Smooth muscle cell (in vitro differentiated cells): ENCODE data around the gene HNF1A. TPM values are rescaled to one million over a fixed set of nuclear protein-coding genes. Genes with fewer than 3 reads are reported as not detected.
A peak's percentile ranks its signal among the peaks of the same experiment; 100 is the strongest.

Source experiments
- DNase-seq: peaks from one replicate; lab custom pipeline; 2025; ENCODE audit not compliant: unreplicated experiment; lab: John Stamatoyannopoulos, UW
- H2AFZ ChIP-seq: fragments of 200-600 bp; sonication (generic); 2 replicates; pipeline ENCODE4 v1.6.0; 2016; ENCODE audit warnings: antibody characterized with exemption, low read depth, mild to moderate bottlenecking
- H3F3A ChIP-seq: fragments of 200-600 bp; sonication (generic); 2 replicates; pipeline ENCODE4 v1.6.0; 2017; ENCODE audit warnings: antibody characterized with exemption, low read depth
- H3K27ac ChIP-seq: fragments of 200-600 bp; sonication (generic); 2 replicates; pipeline ENCODE4 v1.5.1; 2016; ENCODE audit warnings: low read depth, mild to moderate bottlenecking
- H3K27me3 ChIP-seq: fragments of 200-600 bp; sonication (generic); 2 replicates; pipeline ENCODE4 v1.6.1; 2016; ENCODE audit warnings: low read depth, mild to moderate bottlenecking
- H3K36me3 ChIP-seq: fragments of 200-600 bp; sonication (generic); 2 replicates; pipeline ENCODE4 v1.5.1; 2016; ENCODE audit warnings: low read depth
- H3K4me1 ChIP-seq: fragments of 200-600 bp; sonication (generic); 2 replicates; pipeline ENCODE4 v1.5.1; 2016; ENCODE audit warnings: low read depth
- H3K4me2 ChIP-seq: fragments of 200-600 bp; sonication (generic); 2 replicates; pipeline ENCODE4 v1.6.0; 2016; ENCODE audit warnings: mild to moderate bottlenecking
- H3K4me3 ChIP-seq: fragments of 200-600 bp; sonication (generic); 2 replicates; pipeline ENCODE4 v1.5.1; 2016; ENCODE audit warnings: mild to moderate bottlenecking
- H3K79me2 ChIP-seq: fragments of 200-600 bp; sonication (generic); 2 replicates; pipeline ENCODE4 v1.6.0; 2016; ENCODE audit warnings: low read depth, mild to moderate bottlenecking
- H3K9ac ChIP-seq: fragments of 200-600 bp; sonication (generic); 2 replicates; pipeline ENCODE4 v1.6.0; 2016; ENCODE audit warnings: low read depth
- H3K9me3 ChIP-seq: fragments of 200-600 bp; sonication (generic); replicated peaks from 2 replicates; pipeline ENCODE4 v1.5.1; 2016; ENCODE audit warnings: low read depth
- H4K20me1 ChIP-seq: fragments of 200-600 bp; sonication (generic); 2 replicates; pipeline ENCODE4 v1.6.0; 2016; ENCODE audit warnings: low read depth
- WGBS: methylation state at CpG from one replicate; pipeline ENCODE4 v1.1.7; 2016; ENCODE audit warnings: low lambda C conversion rate; 5-methylcytosine and 5-hydroxymethylcytosine counted together
- polyA plus RNA-seq: library from polyadenylated mRNA; unstranded; fragments of >200 nt; fragmentation: Nextera tagmentation; extraction: Ambion mirVana; gene quantifications from 2 replicates; pipeline ENCODE4 v1.2.1, GENCODE V29; 2016
- total RNA-seq: library from RNA; depleted of rRNA; stranded (reverse); fragments of >200 nt; gene quantifications from 2 replicates; pipeline ENCODE4 v1.2.3, GENCODE V29; 2014
- TF ChIP-seq, protein P1 (sequence below): fragments of 200-600 bp; sonication (generic); IDR thresholded peaks from 2 replicates; pipeline ENCODE4 v1.5.1; 2017; ENCODE audit warnings: borderline replicate concordance, mild to moderate bottlenecking, antibody characterized with exemption; ENCODE audit not compliant: insufficient read depth, poor library complexity, severe bottlenecking

Gene HNF1A
- total and polyA plus RNA-seq, 2 experiments from 2014 or later = 0.09 TPM; not detected in 1

DNA sequence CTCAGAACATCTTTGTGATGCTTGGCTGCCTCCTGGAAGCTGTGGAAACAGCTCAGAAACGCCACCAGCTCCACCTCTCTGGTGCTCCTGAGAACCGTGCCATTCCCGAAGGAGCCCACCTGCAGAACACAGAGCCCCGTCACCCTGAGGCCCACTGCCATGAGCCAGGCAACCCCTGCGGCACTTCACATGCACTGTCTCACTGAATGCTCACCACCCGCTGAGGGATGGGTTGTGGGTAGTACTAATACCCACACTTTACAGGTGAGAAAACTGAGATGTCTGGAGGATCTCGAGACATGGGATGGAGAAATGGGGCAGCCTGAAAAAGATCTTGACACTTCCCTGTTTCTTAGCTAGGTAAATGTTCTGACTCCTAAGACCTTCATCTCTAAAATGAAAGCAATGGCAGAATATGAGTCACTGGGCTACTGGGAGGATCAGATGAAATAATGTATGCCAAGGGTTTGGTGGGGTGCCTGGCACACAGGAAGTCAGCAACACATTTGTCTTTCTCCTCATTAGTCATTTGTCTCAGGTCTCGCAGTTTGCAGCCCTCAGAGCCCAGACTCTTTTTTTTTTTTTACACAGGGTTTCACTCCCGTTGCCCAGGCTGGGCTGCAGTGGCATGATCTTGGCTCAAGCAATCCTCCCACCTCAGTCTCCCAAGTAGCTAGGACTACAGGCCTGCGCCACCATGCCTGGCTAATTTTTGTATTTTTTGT is 55.4 kb downstream of the HNF1A start:
- Histone ChIP-seq H2AFZ (no peak overlapping the region), H3K4me2 (no peak overlapping the region)
- DNase-seq = no peak

DNA sequence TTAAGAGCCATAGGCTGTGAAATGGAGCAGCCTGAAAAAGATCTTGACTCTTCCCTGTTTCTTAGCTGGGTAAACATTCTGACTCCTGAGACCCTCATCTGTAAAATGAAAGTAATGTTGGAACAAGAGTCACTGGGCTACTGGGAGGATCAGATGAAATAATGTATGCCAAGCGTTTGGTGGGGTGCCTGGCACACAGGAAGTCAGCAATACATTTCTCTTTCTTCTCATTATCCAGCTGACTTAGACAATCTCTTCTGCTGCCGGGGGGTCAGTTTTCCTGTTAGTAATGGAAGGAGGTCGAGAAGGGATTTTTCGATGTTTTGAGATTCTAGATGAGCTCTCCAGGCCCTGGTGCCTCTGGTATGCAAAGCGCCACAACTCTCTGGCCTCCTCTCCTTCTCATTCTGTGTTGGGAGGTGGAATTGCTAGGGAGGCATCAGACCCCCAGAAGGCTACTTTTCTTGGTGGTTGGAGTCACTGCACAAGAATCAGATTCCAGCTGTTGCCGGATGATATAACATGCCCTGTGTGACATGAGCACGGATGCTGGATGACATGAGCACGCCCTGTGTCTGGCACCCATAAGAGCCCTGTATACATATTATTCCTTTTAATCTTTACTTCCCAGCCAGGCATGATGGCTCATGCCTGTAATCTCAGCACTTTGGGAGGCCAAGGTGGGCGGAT is 56.4 kb downstream of the HNF1A start:
- Histone ChIP-seq H3F3A (no peaks in the 10 kb centered on the region), H2AFZ (no peak overlapping the region), H3K9me3 (no peaks in the 10 kb centered on the region), H4K20me1 (no peaks in the 10 kb centered on the region), H3K4me1 (no peaks in the 10 kb centered on the region), H3K79me2 (no peaks in the 10 kb centered on the region), H3K27ac (no peak overlapping the region), H3K9ac (no peak overlapping the region), H3K4me3 (no peak overlapping the region), H3K36me3 (no peaks in the 10 kb centered on the region), H3K27me3 (no peaks in the 10 kb centered on the region), H3K4me2 (no peak overlapping the region)
- no peak for DNase-seq
- TF ChIP-seq, protein P1, sequence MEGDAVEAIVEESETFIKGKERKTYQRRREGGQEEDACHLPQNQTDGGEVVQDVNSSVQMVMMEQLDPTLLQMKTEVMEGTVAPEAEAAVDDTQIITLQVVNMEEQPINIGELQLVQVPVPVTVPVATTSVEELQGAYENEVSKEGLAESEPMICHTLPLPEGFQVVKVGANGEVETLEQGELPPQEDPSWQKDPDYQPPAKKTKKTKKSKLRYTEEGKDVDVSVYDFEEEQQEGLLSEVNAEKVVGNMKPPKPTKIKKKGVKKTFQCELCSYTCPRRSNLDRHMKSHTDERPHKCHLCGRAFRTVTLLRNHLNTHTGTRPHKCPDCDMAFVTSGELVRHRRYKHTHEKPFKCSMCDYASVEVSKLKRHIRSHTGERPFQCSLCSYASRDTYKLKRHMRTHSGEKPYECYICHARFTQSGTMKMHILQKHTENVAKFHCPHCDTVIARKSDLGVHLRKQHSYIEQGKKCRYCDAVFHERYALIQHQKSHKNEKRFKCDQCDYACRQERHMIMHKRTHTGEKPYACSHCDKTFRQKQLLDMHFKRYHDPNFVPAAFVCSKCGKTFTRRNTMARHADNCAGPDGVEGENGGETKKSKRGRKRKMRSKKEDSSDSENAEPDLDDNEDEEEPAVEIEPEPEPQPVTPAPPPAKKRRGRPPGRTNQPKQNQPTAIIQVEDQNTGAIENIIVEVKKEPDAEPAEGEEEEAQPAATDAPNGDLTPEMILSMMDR = no peak
- 88% methylated on average over 9 of the region's 9 CpGs for WGBS

More for the DNA sequence above, 55.4 kb downstream of the HNF1A start:
- H3K27ac ChIP-seq = no peak overlapping the region
- no peak overlapping the region for H3K9ac ChIP-seq
- 91% methylated on average over 10 of the region's 10 CpGs for WGBS
- H4K20me1 ChIP-seq = no peaks in the 10 kb centered on the region
- no peak overlapping the region for H3K4me3 ChIP-seq
- no peaks in the 10 kb centered on the region for H3K36me3 ChIP-seq
- TF ChIP-seq, protein P1 = no peak
- H3F3A ChIP-seq = no peaks in the 10 kb centered on the region
- no peaks in the 10 kb centered on the region for H3K79me2 ChIP-seq
- no peaks in the 10 kb centered on the region for H3K4me1 ChIP-seq
- no peaks in the 10 kb centered on the region for H3K9me3 ChIP-seq
- H3K27me3 ChIP-seq = no peaks in the 10 kb centered on the region

GRCh38 chr12:121036810-121037326 is 58.5 kb downstream of the HNF1A start:
- DNase-seq = no peak
- Histone ChIP-seq H3K4me3 (no peak overlapping the region), H3K4me2 (no peak overlapping the region), H3K36me3 (no peaks in the 10 kb centered on the region), H3F3A (no peaks in the 10 kb centered on the region), H3K9me3 (no peaks in the 10 kb centered on the region), H3K27ac (peak overlapping the region; percentile 60), H3K79me2 (no peaks in the 10 kb centered on the region), H3K27me3 (no peaks in the 10 kb centered on the region), H4K20me1 (no peaks in the 10 kb centered on the region), H2AFZ (no peak overlapping the region), H3K4me1 (no peaks in the 10 kb centered on the region), H3K9ac (no peak overlapping the region)
- TF ChIP-seq, protein P1 = no peak
- WGBS = 59% methylated on average over 6 of the region's 6 CpGs
